Fibroblast of skin of right biceps (primary cell): ENCODE results near the gene NLRP13.
"Not testable (repeated sequence)": the region's sequence is repeated elsewhere in the genome, so short reads cannot be mapped to it uniquely, and the experiment has no call there.

ENCODE experiments used
- DNase-seq: peaks from one replicate; pipeline ENCODE4 v3.0.0-alpha.2; 2013

Gene NLRP13, protein sequence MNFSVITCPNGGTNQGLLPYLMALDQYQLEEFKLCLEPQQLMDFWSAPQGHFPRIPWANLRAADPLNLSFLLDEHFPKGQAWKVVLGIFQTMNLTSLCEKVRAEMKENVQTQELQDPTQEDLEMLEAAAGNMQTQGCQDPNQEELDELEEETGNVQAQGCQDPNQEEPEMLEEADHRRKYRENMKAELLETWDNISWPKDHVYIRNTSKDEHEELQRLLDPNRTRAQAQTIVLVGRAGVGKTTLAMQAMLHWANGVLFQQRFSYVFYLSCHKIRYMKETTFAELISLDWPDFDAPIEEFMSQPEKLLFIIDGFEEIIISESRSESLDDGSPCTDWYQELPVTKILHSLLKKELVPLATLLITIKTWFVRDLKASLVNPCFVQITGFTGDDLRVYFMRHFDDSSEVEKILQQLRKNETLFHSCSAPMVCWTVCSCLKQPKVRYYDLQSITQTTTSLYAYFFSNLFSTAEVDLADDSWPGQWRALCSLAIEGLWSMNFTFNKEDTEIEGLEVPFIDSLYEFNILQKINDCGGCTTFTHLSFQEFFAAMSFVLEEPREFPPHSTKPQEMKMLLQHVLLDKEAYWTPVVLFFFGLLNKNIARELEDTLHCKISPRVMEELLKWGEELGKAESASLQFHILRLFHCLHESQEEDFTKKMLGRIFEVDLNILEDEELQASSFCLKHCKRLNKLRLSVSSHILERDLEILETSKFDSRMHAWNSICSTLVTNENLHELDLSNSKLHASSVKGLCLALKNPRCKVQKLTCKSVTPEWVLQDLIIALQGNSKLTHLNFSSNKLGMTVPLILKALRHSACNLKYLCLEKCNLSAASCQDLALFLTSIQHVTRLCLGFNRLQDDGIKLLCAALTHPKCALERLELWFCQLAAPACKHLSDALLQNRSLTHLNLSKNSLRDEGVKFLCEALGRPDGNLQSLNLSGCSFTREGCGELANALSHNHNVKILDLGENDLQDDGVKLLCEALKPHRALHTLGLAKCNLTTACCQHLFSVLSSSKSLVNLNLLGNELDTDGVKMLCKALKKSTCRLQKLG

DNA sequence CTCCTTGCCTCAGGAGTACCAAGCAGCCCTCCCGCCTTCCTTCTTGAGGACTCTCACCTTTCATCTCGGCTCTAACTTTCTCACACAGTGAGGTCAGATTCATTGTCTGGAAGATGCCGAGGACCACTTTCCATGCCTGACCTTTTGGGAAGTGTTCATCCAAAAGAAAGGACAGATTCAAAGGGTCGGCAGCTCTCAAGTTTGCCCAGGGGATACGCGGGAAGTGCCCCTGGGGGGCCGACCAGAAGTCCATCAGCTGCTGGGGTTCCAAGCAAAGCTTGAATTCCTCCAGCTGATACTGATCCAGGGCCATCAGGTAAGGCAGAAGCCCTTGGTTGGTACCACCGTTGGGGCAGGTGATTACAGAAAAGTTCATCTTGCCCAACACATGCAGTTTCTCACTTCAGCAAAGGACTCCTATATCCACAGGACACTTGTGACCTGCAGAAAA, at the start of gene NLRP13:
NLRP13 (minus strand) TSS at position 401 of the 451 bp plus-strand sequence; CDS start at position 376, 25 bp downstream.
- DNase-seq, result no peak

DNA sequence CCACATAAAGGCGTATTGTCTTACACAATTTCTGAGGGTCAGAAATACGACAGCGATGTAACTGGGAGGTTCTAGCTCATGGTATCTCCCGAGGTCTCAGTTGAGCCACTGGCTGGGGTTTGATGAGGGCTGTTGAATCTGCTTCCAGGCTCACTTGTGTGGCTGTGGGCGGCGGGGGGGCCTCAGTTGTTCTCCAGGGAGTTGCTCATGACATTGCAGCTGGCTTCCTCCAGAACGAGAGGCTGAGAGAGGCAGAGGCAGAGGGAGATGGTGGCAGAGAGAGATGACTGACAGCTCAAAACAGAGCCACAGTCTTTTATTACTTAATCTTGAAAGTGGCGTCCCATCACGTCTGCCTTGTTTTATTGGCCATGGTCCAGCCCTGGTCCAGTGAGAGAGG, 48.3 kb upstream of the NLRP13 start:
- no peak for DNase-seq

DNA sequence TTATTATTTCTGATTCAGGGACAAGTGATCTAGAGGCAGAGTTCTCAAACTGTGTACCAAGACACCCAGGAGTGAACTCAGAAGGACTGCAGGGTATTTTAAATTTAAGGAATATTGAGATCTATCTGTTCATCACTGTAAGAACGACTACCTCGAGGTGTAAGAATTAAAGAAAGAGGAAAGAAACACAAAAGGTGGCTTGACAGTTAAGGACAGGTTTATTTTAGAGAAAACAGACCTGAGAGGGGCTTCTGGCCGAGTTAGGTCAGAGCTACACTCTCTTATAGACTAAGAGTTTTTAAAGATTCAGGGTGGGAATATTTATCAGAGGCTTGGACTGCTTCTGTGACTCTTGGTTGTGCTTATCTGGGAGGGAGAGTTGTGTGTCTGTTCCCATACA, 41.8 kb upstream of the NLRP13 start:
- no peak for DNase-seq

DNA sequence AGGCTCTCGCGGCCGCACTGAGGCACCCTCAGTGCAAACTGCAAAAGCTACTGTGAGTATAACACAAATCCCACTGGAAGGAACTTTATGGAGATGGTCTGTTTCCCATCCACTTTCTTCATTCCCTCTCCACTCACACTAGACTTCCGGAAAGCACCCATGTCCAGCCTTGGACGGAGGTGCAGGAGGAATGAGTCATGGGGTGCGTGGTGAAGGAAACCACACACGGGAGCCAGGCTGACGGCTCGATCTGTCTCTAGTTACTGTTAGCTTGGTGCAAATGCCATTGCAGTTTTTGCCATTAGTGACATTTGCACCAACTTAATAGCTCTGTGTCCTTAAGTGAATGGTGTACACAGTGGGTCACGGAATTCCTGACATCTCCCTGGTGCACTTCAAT, 30.1 kb upstream of the NLRP13 start:
- DNase-seq, result no peak

DNA sequence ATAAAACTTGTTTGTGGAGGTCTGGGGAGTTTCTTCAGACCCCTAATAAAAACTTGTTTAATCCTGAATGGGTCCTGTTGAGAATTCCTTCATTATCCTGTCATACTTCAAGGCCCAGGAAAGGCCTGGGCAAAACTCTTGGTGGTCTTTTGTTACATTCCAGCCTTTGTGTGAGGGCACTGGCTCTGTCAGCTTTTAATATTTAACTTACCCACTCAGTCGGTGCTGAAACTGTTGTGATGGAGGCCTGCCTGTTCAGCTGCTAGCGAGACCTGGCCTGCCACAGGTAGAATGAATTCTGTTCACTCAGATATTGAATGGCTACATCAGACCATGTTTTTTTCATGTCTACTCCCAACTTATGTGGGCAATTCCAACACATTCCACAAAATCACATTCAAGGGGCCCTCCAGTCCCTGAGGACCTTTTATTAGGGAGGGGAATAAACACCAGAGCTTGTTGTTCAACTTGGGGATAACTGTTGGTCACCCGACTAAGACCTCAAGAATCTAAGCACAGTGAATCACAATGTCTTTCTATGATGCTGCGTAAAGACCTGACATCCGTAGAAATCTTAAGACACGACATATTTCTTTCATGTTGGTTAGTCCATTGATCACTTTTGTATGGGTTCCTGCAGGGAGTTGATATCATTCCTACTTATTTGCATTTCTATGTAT, 28.0 kb upstream of the NLRP13 start:
- no peak for DNase-seq

DNA sequence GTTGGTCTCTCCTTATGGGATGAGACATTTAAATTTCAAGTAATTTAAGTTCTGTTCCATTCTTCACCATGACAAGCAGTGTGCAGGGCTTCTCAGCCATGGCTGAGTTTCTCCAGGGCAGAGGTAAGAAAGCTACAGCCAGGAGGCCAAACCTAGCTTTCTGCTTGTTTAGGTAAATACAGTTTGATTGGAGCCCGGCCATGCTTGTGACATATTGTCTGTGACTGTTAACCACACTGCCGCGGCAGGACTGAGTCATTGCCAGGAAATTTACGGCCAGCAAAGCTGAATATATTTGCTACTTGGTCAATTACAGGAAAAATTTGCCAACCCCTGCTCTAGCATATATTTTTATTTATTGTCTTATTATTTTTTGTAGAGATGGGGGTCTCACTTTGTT, 26.2 kb upstream of the NLRP13 start:
- no peak for DNase-seq

DNA sequence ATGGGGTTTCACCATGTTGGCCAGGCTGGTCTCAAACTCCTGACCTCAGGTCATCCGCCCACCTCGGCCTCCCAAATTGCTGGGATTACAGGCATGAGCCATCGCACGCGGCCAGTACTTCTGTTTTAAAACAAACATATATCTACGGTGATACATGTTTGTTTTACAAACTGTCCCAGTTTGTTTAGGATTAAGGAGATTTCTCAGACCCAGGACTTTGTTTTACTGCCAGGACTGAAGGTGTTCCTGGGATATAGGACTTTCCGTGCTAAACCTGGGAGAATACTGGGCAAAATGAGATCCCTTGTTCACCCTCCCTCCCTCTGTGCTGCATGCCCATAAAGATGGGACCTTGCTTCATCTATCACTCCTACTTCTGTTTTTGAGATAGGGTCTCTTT, 24.3 kb upstream of the NLRP13 start:
- no peak for DNase-seq

DNA sequence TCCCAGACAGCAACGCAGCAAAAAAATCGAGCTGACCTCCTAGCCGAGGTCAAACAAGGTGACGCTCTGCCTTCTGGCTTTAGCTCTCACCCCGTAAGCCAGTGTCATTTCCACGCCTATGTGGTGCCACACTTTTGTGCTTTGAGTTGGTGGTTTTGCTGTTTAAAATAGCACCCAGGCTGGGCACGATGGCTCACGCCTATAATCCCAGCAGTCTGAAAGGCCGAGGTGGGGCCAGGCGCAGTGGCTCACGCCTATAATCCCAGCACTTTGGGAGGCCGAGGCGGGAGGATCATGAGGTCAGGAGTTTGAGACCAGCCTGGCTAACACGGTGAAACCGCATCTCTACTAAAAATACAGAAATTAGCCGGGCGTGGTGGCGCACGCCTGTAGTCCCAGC, 18.4 kb upstream of the NLRP13 start:
- DNase-seq, result not testable (repeated sequence)

DNA sequence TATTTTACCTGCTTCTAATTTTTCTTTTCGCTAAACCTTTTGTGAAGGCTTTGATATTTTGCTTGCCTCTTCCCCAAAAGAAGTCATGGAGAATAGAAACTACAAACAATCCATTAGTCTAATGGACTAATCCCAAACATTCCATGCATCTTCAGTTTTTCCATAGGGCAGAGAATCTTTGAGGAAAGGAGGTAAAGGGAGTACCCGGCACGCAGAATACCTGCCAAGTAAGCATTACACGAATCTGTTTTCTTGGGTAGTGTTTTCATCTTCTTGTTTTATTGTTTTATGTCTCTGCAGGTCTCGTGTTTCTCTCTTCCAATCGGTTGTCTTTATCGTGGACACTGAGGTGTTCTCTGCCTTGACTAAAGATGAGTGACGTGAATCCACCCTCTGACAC, 15.4 kb upstream of the NLRP13 start, which contains the start of gene NLRP8:
NLRP8 (plus strand) TSS at position 301 of the 400 bp plus-strand sequence.
- no peak for DNase-seq

DNA sequence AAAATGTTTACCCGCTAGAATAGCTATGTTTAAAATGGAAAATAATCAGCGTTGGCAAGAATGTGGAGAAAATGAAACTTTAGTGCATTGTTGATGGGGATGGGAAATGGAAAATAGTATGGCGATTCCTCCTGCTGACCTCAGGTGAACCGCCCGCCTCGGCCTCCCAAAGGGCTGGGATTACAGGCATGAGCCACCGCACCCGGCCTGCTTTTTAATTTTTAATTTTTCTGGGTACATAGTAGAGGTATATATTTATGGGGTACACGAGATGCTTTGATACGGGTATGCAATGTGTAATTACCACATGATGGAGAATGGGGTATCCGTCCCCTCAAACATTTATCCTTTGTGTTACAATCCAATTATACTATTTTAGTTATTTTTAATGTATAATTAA, 8.2 kb upstream of the NLRP13 start:
- DNase-seq, result no peak

DNA sequence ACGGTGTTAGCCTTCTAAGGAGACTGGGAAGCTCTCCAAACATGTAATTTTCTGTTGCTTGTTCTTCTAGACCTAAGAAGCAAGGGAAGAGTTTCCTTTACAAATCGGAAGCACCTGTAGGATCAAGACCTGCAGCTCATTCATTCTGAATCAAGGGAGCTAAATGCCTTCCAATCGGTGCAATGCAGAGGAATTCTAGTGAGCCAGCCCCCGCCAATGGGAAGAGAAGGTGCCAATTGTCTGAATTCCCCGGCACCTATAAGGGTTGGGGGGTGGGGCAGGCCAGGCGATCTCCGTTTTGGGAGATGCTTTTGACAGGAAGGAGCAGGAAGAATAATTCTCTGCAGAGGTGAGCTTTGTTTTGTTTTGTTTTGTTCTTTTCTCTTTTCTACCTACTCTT, 7.1 kb upstream of the NLRP13 start:
- no peak for DNase-seq

DNA sequence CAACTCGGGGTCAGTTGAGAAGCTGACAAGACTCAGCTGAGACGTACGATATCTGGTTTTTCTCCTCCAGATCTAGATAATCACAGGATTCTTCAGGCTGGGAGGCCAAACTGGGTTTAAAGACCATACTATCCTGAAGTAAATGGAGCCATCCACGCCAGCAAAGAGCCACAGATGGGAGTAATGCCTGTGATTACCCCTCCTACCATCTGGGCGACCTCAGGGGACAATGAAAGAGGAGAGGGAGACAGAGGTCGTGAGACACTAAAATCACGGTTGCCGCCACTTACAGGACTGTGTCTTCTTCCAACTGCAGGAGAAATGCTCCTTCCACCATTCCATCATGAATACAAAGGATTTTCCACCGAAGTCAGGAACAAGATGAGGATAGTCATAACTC, 3.1 kb upstream of the NLRP13 start:
- no peak for DNase-seq

DNA sequence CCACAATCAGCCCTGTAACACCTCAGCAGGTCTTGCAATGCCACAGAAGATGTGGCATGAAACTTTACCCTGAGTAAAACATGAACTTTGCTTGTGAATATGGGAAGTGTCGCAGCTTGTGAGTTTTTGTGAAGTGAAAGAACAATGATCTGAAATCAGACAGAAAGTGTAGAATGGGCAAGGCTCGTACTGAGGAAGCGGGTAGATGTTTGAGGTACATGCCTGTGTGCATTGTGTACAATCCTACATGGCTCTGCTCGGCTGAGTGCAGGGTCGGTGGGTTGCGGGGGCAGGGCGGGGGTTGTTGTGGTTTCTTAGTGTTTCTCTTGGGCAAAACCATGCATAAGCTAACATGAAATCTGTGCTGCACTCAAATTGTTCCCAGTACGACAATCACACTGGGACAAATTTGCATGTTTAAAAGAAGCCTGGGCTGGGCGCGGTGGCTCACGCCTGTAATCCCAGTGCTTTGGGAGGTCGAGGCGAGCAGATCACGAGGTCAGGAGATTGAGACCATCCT, 1.1 kb downstream of the NLRP13 start:
- DNase-seq, result no peak

DNA sequence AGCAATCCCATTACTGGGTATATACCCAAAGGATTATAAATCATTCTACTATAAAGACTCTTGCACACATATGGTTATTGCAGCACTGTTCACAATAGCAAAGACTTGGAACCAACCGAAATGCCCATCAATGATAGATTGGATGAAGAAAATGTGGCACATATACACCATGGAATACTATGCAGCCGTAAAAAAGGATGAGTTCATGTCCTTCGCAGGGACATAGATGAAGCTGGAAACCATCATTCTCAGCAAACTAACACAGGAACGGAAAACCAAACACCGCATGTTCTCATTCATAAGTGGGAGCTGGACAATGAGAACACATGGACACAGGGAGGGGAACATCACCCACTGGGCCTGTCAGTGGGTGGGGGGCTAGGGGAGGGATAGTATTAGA, 2.9 kb downstream of the NLRP13 start:
- not testable (repeated sequence) for DNase-seq

DNA sequence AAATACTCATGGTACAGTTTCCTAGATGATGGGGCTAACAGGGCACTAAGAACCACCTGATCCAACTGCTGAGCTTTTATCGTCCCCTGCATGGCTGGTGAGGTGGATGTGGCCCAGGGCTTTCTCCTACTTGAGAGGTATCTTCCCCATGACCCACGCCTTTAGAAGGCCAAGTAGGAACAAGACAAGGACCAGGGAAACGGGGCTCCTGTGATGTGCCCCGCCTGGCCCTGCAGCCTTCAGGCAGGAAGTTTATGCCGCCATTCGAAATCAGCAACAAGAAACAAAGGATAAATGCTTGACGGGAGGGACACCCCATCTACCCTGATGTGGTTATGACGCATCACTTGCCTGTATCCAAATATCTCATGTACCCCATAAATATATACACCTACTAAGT, 4.1 kb downstream of the NLRP13 start:
- DNase-seq, result no peak

DNA sequence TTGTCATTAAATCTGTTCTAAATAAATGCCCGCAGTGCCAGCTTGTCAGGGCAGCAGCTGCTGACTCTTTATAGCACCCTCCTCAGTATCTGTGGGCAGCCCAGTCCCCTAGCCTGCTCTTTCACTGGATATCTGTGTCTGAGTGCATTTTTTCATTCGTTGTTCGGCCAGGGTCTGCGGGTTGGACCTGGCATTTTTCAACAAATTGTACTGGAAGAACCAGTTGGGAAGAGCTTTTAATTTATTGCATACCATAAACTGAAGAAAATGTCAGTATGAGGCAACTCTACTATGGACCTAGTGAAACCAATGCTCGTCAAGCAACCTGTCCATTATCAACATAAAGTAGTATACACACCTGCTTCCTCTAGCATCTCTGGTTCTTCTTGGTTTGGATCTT, 8.6 kb downstream of the NLRP13 start:
- DNase-seq, result no peak

DNA sequence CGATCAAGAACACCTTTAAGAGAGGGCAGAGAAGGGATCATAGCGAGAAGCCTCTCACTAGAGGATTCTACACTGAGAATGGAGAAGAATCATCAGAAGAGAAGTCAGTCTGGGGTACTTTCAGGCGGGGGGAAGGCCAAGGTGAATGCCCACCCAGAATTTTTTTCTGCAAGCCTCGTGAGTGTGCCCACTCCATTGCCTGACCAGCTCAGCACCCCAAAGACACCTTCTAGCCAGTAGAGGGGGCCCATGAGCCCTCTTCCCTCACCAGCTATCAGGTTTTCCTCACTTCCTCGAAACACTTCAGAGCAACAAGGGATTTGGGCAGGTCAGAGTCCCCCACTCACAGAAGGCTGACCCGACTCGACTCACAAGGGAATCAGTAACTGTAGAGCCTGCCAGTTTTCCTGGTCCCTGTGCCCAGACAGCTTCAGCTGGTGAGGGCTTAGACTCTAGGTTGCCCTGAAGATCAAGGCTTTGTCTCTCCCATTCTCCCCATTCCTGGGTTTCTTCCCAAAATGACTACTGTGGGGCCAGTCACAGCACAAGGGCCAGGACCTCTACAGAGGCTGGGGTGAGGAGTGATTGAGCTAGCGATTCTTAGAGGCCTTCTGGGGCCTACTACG, 18.4 kb downstream of the NLRP13 start:
- DNase-seq, result no peak

DNA sequence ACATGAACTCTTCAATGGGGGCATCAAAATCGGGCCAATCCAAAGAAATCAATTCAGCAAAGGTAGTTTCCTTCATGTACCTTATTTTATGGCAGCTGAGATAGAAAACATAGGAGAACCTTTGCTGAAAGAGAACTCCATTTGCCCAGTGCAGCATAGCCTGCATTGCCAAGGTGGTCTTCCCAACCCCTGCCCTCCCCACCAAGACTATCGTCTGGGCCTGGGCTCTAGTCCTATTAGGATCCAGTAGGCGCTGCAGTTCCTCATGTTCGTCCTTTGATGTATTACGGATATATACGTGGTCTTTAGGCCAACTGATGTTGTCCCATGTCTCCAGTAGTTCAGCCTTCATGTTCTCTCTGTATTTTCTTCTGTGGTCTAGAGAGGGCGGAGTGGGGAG, 19.2 kb downstream of the NLRP13 start:
- DNase-seq, result no peak

DNA sequence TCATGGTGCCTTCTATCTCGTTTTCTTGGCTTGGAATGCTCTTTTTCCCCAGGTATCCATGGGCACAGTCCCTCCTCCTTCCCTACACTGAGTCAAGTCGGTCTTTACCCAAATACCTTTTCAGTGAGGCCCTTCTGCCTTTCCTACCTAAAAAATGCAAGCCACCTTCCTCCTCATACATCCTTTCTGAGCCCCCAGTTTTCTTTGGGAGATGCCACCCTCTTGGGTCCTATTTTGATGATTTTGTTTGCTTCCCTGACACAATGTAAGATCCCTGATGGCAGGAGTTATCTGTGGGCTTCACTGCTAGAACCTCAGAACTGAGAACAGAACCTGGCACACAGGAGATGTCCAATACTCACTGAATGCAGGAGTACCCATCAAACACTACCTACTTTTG, 22.3 kb downstream of the NLRP13 start:
- no peak for DNase-seq

DNA sequence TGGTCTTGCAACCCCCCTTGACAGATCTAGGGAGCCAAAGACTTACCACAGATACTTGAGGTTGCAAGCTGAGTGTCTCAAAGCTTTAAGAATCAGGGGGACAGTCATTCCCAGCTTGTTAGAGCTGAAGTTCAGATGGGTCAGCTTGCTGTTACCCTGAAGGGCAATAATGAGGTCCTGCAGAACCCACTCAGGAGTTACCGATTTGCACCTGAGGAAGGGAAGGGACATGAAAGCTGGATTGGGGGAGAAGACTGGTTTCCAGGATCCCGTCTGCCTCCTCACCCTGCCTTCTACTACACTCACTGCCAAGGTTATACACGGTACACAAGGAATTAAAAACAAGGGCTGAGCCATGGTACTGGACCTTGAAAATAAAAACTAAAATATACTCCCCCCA, 24.4 kb downstream of the NLRP13 start:
- no peak for DNase-seq

DNA sequence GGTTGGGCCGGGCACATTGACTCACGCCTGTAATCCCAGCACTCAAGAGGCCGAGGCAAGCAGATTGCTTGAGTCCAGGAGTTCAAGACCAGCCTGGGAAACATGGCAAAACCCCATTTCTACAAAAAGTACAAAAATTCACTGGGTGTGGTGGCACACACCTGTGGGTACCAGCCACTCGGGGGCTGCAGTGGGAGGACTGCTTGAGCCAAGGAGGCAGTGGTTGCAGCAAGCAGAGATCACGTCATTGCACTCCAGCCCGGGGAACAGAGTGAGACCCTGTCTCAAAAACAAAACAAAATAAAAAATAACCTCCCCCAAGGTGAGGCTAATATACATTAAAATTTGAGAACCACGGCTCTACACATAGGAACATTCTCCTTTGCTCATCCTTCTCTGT, 24.9 kb downstream of the NLRP13 start:
- no peak for DNase-seq

DNA sequence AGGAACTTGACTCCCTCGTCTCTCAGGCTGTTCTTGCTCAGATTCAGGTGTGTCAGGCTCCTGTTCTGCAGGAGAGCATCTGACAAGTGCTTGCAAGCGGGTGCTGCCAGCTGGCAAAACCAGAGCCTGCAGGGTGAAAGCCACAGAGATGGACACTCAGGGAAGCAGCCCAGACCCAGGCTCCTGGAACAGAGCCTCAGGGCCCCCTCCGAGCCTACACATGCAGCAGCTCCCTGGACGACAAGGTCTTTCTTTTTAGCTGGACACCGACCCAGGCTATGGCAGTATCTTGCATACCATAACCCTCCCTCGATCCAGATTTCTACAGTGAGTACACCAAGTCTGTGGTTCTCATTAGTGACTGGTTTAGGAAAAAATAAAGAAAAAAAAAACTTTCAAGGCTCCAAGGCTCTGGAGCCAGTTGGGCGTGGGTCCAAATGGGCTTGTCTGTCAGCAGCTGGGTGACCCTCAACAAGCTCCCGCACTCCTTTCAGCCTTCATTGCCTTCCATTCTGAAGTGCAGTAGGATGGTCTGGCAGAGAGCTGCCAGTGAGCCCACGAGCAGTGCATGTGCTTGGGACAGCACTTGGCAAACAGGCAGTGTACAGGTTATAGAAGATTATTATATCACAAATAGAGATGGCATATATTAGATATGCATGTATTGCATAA, 29.9 kb downstream of the NLRP13 start:
- no peak for DNase-seq
